ENCODE data around the gene RBM33. TPM values are rescaled to one million over a fixed set of nuclear protein-coding genes. Genes with fewer than 3 reads are reported as not detected.

The RBM33 gene
- total and polyA plus RNA-seq, 8 donors = 14.6 to 40.1 (median 32.7) TPM

- H3K4me1 ChIP-seq = peaks cover 0 to 11% (median 4%) of the 10 kb centered on the region in 3 donors
- no peaks in the 10 kb centered on the region for H3K27me3 ChIP-seq
- no peak for FAIRE-seq
- intact Hi-C loops (cut with DNase I) = loop anchor here in 1 of 3 donors (10.0 kb wide), 1 partner anchor 351 kb away; no protein-coding TSS in a partner anchor
- no peaks in the 10 kb centered on the region for H3K9me3 ChIP-seq
- 78 to 81% methylated on average over 2 of the region's 2 CpGs for WGBS, 2 donors
- DNase-seq = no peak
- ATAC-seq = no peak
- TF ChIP-seq CTCF (IDR thresholded peaks at IDR 0.05) = no peak
- peaks cover 0 to 32% (median 20%) of the 10 kb centered on the region in 3 donors for H3K36me3 ChIP-seq
- H3K27ac ChIP-seq = no peak overlapping the region
- no peak overlapping the region for H3K4me3 ChIP-seq
These were observed 101.7 kb downstream of the RBM33 start for GRCh38 chr7:155746188-155746587.

GRCh38 chr7:155747209-155747608 lies 102.7 kb downstream of the RBM33 start:
- no peaks in the 10 kb centered on the region for H3K9me3 ChIP-seq
- H3K27ac ChIP-seq = no peak overlapping the region
- peaks cover 0 to 24% (median 15%) of the 10 kb centered on the region in 3 donors for H3K36me3 ChIP-seq
- H3K27me3 ChIP-seq = no peaks in the 10 kb centered on the region
- no peak for FAIRE-seq
- no peak for TF ChIP-seq CTCF (IDR thresholded peaks at IDR 0.05)
- WGBS, 2 donors = 84 to 86% methylated on average over 1 of the region's 1 CpG
- no peak for ATAC-seq
- DNase-seq = no peak
- intact Hi-C loops (cut with DNase I) = loop anchor here in 1 of 3 donors (10.0 kb wide), 1 partner anchor 352 kb away; no protein-coding TSS in a partner anchor
- no peak overlapping the region for H3K4me3 ChIP-seq
- H3K4me1 ChIP-seq = peaks cover 0 to 11% (median 4%) of the 10 kb centered on the region in 3 donors

GRCh38 chr7:155749578-155749977 lies 105.1 kb downstream of the RBM33 start:
- FAIRE-seq = no peak
- no peak for TF ChIP-seq CTCF (IDR thresholded peaks at IDR 0.05)
- 94 to 95% methylated on average over 3 of the region's 3 CpGs for WGBS, 2 donors
- no peak overlapping the region for H3K4me3 ChIP-seq
- H3K4me1 ChIP-seq = peaks cover 0 to 21% (median 18%) of the 10 kb centered on the region in 3 donors
- ATAC-seq = no peak
- intact Hi-C loops (cut with DNase I) = loop anchor here in 1 of 3 donors (10.0 kb wide), 1 partner anchor 355 kb away; no protein-coding TSS in a partner anchor
- no peak for DNase-seq
- no peak overlapping the region for H3K27ac ChIP-seq
- H3K27me3 ChIP-seq = no peaks in the 10 kb centered on the region
- H3K9me3 ChIP-seq = no peaks in the 10 kb centered on the region
- H3K36me3 ChIP-seq = peaks cover 0 to 15% (median 11%) of the 10 kb centered on the region in 3 donors

- no peak for FAIRE-seq
- no peak for TF ChIP-seq CTCF (IDR thresholded peaks at IDR 0.05)
- intact Hi-C loops (cut with DNase I) = no loop called here
- no peaks in the 10 kb centered on the region for H3K27me3 ChIP-seq
- H3K4me1 ChIP-seq = peaks cover 0 to 27% (median 24%) of the 10 kb centered on the region in 3 donors
- no peak for DNase-seq
- no peak for ATAC-seq
- 76 to 80% methylated on average over 5 of the region's 5 CpGs for WGBS, 2 donors
- H3K27ac ChIP-seq = no peak overlapping the region
- H3K36me3 ChIP-seq = peaks cover 0 to 8% (median 2%) of the 10 kb centered on the region in 3 donors
- no peaks in the 10 kb centered on the region for H3K9me3 ChIP-seq
- no peak overlapping the region for H3K4me3 ChIP-seq
These were observed 106.0 kb downstream of the RBM33 start for GRCh38 chr7:155750255-155751125.

GRCh38 chr7:155751409-155751808 lies 106.9 kb downstream of the RBM33 start:
- intact Hi-C loops (cut with DNase I) = no loop called here
- ATAC-seq = no peak
- H3K4me1 ChIP-seq = peaks cover 0 to 30% (median 27%) of the 10 kb centered on the region in 3 donors

More at GRCh38 chr7:155751409-155751808, 106.9 kb downstream of the RBM33 start:
- FAIRE-seq (no peak), DNase-seq (no peak)
- Histone ChIP-seq H3K36me3 (no peaks in the 10 kb centered on the region), H3K4me3 (no peak overlapping the region), H3K27ac (no peak overlapping the region), H3K27me3 (no peaks in the 10 kb centered on the region), H3K9me3 (no peaks in the 10 kb centered on the region)
- no peak for TF ChIP-seq CTCF (IDR thresholded peaks at IDR 0.05)
- WGBS, 2 donors = 76 to 78% methylated on average over 4 of the region's 4 CpGs

Data from pancreas (tissue), 10 donors.